HFFc6 (cell line): ENCODE measurements around the gene S100A8. TPM values are rescaled to one million over a fixed set of nuclear protein-coding genes. Genes with fewer than 3 reads are reported as not detected.

Experiments used
- DNase-seq: peaks from one replicate; pipeline ENCODE4 v3.0.0-alpha.2; 2018
- H3K27ac Mint-ChIP-seq: 2 replicates; pipeline ENCODE4 v1.8.0; 2020; ENCODE audit warnings: mild to moderate bottlenecking, mixed read lengths
- H3K27me3 Mint-ChIP-seq: 2 replicates; pipeline ENCODE4 v1.8.0; 2021; ENCODE audit warnings: mild to moderate bottlenecking, moderate library complexity, mixed read lengths; ENCODE audit not compliant: insufficient read depth
- H3K36me3 Mint-ChIP-seq: 2 replicates; pipeline ENCODE4 v1.8.0; 2021; ENCODE audit warnings: low read depth, mixed read lengths
- H3K4me1 Mint-ChIP-seq: 2 replicates; pipeline ENCODE4 v1.8.0; 2020; ENCODE audit warnings: low read depth, mixed read lengths
- H3K4me3 Mint-ChIP-seq: 2 replicates; pipeline ENCODE4 v1.8.0; 2020; ENCODE audit warnings: mild to moderate bottlenecking, moderate library complexity, mixed read lengths
- H3K9me3 Mint-ChIP-seq: 2 replicates; pipeline ENCODE4 v1.8.0; 2020; ENCODE audit warnings: mild to moderate bottlenecking, mixed read lengths
- total RNA-seq, 6 experiments: library from RNA; stranded (reverse); fragmentation: NEBNext Ultra II Directional; extraction: Animal tissue kit (Norgen Biotek cat#: 25700); gene quantifications; 2 replicates in 1 of 6; 3 replicates in 5 of 6; pipeline ENCODE4 v1.2.3, GENCODE V29; 2021
- TF ChIP-seq, protein P1 (sequence below): fragments of 200-600 bp; sonication (generic); IDR thresholded peaks from 2 replicates; pipeline ENCODE4 v1.5.0; 2021; ENCODE audit warnings: antibody characterized with exemption, mild to moderate bottlenecking

S100A8 gene
- total RNA-seq, 6 experiments from 2014 or later = not detected

GRCh38 chr1:153344718-153345025 lies 46.2 kb downstream of the S100A8 start:
- no peaks in the 10 kb centered on the region for H3K36me3 Mint-ChIP-seq
- peaks cover 22% of the 10 kb centered on the region for H3K27me3 Mint-ChIP-seq
- TF ChIP-seq, protein P1, sequence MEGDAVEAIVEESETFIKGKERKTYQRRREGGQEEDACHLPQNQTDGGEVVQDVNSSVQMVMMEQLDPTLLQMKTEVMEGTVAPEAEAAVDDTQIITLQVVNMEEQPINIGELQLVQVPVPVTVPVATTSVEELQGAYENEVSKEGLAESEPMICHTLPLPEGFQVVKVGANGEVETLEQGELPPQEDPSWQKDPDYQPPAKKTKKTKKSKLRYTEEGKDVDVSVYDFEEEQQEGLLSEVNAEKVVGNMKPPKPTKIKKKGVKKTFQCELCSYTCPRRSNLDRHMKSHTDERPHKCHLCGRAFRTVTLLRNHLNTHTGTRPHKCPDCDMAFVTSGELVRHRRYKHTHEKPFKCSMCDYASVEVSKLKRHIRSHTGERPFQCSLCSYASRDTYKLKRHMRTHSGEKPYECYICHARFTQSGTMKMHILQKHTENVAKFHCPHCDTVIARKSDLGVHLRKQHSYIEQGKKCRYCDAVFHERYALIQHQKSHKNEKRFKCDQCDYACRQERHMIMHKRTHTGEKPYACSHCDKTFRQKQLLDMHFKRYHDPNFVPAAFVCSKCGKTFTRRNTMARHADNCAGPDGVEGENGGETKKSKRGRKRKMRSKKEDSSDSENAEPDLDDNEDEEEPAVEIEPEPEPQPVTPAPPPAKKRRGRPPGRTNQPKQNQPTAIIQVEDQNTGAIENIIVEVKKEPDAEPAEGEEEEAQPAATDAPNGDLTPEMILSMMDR = no peak
- H3K4me3 Mint-ChIP-seq = no peak overlapping the region
- no peak for DNase-seq
- no peaks in the 10 kb centered on the region for H3K4me1 Mint-ChIP-seq
- no peak overlapping the region for H3K27ac Mint-ChIP-seq
- no peaks in the 10 kb centered on the region for H3K9me3 Mint-ChIP-seq

- no peaks in the 10 kb centered on the region for H3K4me1 Mint-ChIP-seq
- no peaks in the 10 kb centered on the region for H3K36me3 Mint-ChIP-seq
- TF ChIP-seq, protein P1 = no peak
- H3K27ac Mint-ChIP-seq = no peak overlapping the region
- no peak overlapping the region for H3K4me3 Mint-ChIP-seq
- H3K9me3 Mint-ChIP-seq = no peaks in the 10 kb centered on the region
- DNase-seq = no peak
- H3K27me3 Mint-ChIP-seq = peaks cover 16% of the 10 kb centered on the region
Observed at GRCh38 chr1:153343811-153344717, 46.8 kb downstream of the S100A8 start.

DNA sequence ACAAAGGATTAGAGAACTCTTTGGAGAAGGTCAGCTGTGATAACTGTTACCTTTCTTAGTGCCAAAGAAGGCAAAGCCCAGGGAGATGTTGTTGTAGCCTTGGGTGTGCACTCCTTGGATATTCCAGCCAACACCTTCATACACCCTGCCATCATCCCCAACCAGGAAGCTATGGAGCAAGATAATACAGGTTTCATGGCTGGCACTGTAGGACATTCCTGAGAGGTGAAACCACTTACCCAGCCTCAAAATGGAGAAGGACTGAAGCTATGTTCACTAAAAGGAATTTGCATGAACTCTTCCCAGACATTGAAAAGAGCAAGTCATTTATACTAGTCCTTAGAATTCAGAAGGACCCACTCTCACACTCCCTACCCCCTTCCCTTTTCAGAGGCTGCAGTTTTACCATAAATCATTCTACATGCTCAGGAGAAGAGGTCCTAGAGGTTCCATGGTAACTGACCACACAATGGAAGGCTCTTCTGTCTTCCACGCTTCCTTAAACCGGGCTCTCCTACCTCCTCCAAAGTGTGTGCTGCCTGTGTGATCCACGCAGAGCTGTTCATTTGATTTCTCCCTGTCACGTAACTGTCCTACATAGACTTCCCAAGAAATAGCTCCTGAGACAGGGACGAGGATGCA lies 47.7 kb downstream of the S100A8 start:
- TF ChIP-seq, protein P1 = no peak
- Mint-ChIP-seq H3K4me1 (no peaks in the 10 kb centered on the region), H3K4me3 (no peak overlapping the region), H3K9me3 (no peaks in the 10 kb centered on the region), H3K27me3 (peaks cover 17% of the 10 kb centered on the region), H3K36me3 (no peaks in the 10 kb centered on the region), H3K27ac (no peak overlapping the region)
- DNase-seq = no peak

DNA sequence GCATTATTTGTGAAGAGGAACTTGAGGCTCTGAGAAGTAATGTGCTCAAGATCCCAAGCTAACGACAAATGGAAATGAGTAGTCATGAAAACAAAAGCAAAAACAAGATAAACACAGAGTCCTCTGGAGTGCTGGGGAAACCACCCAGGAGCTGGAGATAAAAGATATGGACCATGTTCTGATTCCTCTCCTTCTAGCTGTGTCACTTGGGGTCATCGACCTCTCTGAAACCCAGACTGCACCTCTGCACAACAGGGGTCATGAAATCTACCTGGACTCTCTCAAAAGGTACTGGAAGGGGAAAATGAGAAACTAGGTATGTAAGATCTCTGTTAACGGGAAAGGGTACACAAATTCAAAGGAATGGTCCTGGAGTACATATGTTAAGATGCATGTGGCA lies 48.7 kb downstream of the S100A8 start:
- Mint-ChIP-seq H3K9me3 (no peaks in the 10 kb centered on the region), H3K36me3 (no peaks in the 10 kb centered on the region), H3K4me3 (no peak overlapping the region), H3K4me1 (no peaks in the 10 kb centered on the region), H3K27ac (no peak overlapping the region), H3K27me3 (peaks cover 9% of the 10 kb centered on the region)
- TF ChIP-seq, protein P1 = no peak
- DNase-seq = no peak

GRCh38 chr1:153341431-153341934 lies 49.4 kb downstream of the S100A8 start:
- no peak for DNase-seq
- no peaks in the 10 kb centered on the region for H3K4me1 Mint-ChIP-seq
- H3K4me3 Mint-ChIP-seq = no peak overlapping the region

More at GRCh38 chr1:153341431-153341934, 49.4 kb downstream of the S100A8 start:
- TF ChIP-seq, protein P1 = no peak
- no peaks in the 10 kb centered on the region for H3K9me3 Mint-ChIP-seq
- H3K36me3 Mint-ChIP-seq = no peaks in the 10 kb centered on the region
- peaks cover 9% of the 10 kb centered on the region for H3K27me3 Mint-ChIP-seq
- no peak overlapping the region for H3K27ac Mint-ChIP-seq
